GM21576 (cell line): ENCODE results near the gene ILKAP.

Source experiments
- ATAC-seq: cut with Tn5 transposase; IDR thresholded peaks from one replicate; pipeline ENCODE4 v1.9.1; 2021; ENCODE audit warnings: mild to moderate bottlenecking, moderate library complexity; ENCODE audit not compliant: unreplicated experiment

Gene ILKAP

GRCh38 chr2:238152771-238153688 lies 50.5 kb downstream of the ILKAP start:
- no peak for ATAC-seq

- ATAC-seq, result no peak
Observed at GRCh38 chr2:238151628-238152235, 51.8 kb downstream of the ILKAP start.

- ATAC-seq, result no peak
Observed at GRCh38 chr2:238151205-238151604, 52.3 kb downstream of the ILKAP start.

GRCh38 chr2:238150686-238151085 lies 52.8 kb downstream of the ILKAP start:
- no peak for ATAC-seq

- no peak for ATAC-seq
Observed at GRCh38 chr2:238149841-238150572, 53.5 kb downstream of the ILKAP start.

- no peak for ATAC-seq
Observed at GRCh38 chr2:238148981-238149380, 54.5 kb downstream of the ILKAP start.

GRCh38 chr2:238146884-238147544 lies 56.5 kb downstream of the ILKAP start:
- ATAC-seq, result no peak

GRCh38 chr2:238145851-238146250 lies 57.6 kb downstream of the ILKAP start:
- ATAC-seq, result no peak

GRCh38 chr2:238145046-238145445 lies 58.4 kb downstream of the ILKAP start:
- ATAC-seq, result no peak

GRCh38 chr2:238144262-238144661 lies 59.2 kb downstream of the ILKAP start:
- ATAC-seq, result no peak

- no peak for ATAC-seq
Observed at GRCh38 chr2:238143239-238143951, 60.1 kb downstream of the ILKAP start.

- no peak for ATAC-seq
Observed at GRCh38 chr2:238142382-238143205, 60.9 kb downstream of the ILKAP start.

GRCh38 chr2:238141541-238142318 lies 61.8 kb downstream of the ILKAP start:
- ATAC-seq, result no peak

GRCh38 chr2:238140721-238141540 lies 62.6 kb downstream of the ILKAP start:
- ATAC-seq, result no peak

GRCh38 chr2:238140040-238140439 lies 63.5 kb downstream of the ILKAP start:
- no peak for ATAC-seq

- no peak for ATAC-seq
Observed at GRCh38 chr2:238139196-238140039, 64.1 kb downstream of the ILKAP start.
